HepG2 (cell line): ENCODE data around the gene GUCY1A2.

Source experiments
- EZH2 ChIP-seq: conservative IDR thresholded peaks from 2 replicates; pipeline ENCODE4 v1.6.1; 2012; ENCODE audit warnings: mild to moderate bottlenecking, low read depth, low read length, moderate library complexity
- HDAC1 ChIP-seq: sonication (generic); formaldehyde crosslinking; IDR thresholded peaks from 2 replicates; pipeline ENCODE4 v1.5.1; 2020; ENCODE audit warnings: mild to moderate bottlenecking, missing genetic modification reagents
- TF ChIP-seq, protein P1 (sequence below): sonication (generic); formaldehyde crosslinking; IDR thresholded peaks from 2 replicates; pipeline ENCODE4 v1.5.0; 2020; ENCODE audit warnings: mild to moderate bottlenecking, missing genetic modification reagents, moderate library complexity

DNA sequence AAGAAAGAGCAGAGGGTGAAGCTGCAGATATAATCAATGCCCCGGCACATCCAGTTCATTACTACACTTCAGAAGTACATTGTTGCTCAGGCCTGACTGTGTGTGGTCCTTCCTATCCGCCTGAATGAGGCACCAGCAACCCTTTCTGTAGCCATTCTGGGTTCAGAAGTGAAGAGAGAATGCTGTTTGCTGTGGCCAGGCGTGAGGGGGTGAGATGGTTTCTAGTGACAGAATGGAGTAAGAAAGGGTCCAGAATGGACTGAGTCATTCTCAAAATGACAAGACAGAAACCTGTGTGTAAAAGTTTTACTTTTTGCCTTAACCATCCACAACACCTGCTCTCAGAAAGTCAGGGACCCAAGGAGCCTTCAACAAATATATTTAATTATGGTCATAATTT lies 334.8 kb downstream of the GUCY1A2 start:
- TF ChIP-seq EZH2 (no peak), HDAC1 (CRISPR knock-in tag) (no peak)
- TF ChIP-seq, protein P1, sequence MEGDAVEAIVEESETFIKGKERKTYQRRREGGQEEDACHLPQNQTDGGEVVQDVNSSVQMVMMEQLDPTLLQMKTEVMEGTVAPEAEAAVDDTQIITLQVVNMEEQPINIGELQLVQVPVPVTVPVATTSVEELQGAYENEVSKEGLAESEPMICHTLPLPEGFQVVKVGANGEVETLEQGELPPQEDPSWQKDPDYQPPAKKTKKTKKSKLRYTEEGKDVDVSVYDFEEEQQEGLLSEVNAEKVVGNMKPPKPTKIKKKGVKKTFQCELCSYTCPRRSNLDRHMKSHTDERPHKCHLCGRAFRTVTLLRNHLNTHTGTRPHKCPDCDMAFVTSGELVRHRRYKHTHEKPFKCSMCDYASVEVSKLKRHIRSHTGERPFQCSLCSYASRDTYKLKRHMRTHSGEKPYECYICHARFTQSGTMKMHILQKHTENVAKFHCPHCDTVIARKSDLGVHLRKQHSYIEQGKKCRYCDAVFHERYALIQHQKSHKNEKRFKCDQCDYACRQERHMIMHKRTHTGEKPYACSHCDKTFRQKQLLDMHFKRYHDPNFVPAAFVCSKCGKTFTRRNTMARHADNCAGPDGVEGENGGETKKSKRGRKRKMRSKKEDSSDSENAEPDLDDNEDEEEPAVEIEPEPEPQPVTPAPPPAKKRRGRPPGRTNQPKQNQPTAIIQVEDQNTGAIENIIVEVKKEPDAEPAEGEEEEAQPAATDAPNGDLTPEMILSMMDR, result no peak
